GM19324 (cell line): ENCODE results near the gene SCGB1A1.

ENCODE experiments used
- ATAC-seq: cut with Tn5 transposase; IDR thresholded peaks from one replicate; pipeline ENCODE4 v1.9.1; 2021; ENCODE audit warnings: mild to moderate bottlenecking, moderate library complexity; ENCODE audit not compliant: unreplicated experiment, low FRiP score

Gene SCGB1A1

DNA sequence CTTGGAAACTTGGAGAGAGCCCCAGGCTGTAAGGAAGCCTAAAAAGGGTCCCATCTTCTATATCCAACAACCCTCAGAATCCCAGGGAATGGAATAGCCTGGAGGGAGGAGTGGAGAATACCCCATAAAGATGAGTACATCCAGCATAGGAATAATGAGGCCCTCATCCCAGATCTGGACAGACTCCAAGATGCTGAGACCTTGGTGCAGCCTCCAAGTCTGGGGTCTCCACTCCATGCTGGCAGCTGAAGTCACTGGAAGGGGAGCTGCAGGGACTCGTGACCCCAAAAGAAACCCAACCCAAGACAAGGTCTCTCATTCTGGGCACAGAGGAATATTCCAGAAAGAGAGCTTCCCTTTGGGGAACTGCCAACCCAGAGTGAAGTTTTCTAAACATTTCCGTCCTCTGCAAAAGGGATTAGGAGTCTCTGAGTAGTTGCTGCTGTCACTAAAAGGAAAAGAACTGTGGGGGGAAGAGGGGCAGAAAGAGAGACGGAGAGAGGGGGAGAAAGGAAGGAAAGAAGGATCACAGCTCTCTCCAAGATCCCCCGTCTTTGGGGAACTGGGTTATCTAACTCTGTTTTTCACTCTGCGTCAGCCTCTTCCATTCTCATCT is 589 bp downstream of the SCGB1A1 start:
- ATAC-seq: no peak

DNA sequence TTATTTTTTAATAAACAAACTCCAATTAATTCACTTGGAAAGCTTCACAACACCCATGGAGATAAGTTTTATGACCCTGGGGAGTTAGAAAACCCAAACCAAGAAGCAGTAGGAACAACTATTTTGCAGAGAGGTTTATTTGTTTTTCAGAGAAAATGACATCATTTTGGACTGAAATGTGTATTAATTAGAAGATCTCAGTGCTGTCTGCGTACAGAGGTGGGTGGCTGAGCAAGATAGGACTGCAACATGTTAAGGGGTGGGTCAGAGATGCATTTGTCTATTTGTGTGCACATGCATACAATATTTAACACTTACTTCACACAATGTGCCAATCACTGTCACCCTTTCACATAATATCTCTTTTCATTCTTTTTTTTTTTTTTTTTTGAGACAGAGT is 1.1 kb downstream of the SCGB1A1 start:
- no peak for ATAC-seq

DNA sequence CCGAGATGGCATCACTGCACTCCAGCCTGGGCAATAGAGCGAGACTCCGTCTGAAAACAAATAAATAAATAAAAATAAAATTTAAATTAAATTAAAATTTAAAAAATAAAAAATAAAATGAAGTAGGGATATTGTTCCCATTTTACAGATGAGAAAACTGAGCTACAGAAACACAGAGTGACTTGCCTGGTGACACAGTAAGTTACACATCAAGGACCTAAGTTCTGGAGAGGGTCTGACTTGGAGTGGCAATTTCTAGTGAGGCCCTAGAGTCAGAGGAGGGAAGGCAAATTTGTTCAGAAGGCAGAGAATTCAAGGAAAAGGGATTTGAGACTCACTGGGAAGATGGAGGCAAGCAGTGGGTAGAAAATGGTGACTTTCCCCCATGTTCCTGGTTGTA is 2.0 kb downstream of the SCGB1A1 start:
- ATAC-seq: no peak

GRCh38 chr11:62421996-62422395 is 3.2 kb downstream of the SCGB1A1 start:
- no peak for ATAC-seq

DNA sequence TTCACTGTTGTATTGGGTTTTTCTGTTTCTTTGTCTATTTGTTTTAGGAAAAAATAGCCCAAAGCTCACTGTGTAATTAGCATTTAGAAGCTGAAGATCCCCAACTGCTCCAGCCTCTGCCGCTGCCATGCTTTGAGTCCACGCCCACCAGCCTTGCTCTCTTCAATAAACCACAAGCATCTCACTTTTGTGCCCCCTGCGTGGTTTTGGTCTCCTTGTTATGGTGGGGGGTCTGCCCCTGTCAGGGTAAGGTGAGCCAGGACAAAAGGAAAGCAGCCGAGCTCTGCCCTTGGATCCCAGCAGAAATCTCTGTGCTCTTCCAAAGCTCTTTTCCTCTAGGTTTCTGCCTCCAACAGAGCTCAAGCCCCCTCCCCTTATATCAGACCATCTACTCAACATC is 4.2 kb downstream of the SCGB1A1 start:
- no peak for ATAC-seq

- no peak for ATAC-seq
These were observed 8.9 kb downstream of the SCGB1A1 start for GRCh38 chr11:62427630-62428233.

DNA sequence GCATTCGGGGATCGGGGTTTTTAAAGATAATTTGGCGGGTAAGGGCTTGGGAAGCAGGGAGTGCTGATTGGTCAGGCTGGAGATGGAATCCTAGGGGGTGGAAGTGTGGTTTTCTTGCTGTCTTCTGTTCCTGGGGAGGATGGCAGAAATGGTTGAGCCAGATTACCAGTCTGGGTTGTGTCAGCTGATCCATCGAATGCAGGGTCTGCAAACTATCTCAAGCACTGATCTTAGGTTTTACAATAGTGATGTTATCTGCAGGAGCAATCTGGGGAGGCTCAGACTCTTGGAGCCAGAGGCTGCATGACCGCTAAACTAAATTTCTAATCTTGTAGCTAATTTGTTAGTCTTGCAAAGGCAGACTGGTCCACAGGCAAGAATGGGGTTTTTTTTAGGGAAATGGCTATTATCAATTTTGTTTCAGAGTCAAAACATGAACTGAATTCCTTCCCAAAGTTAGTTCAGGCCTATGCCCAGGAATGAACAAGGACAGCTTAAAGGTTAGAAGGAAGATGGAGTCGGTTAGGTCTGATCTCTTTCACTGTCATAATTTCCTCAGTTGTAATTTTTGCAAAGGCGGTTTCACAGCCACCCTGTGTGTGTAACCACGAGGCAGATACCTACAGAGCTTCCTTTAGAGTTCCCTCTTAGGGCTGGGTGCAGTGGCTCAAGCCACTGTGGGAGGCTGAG is 10.2 kb downstream of the SCGB1A1 start:
- no peak for ATAC-seq

GRCh38 chr11:62430425-62430824 is 11.6 kb downstream of the SCGB1A1 start:
- no peak for ATAC-seq

GRCh38 chr11:62431171-62431901 is 12.5 kb downstream of the SCGB1A1 start:
- ATAC-seq: no peak

- ATAC-seq: no peak
These were observed 13.9 kb downstream of the SCGB1A1 start for GRCh38 chr11:62432695-62433094.

- ATAC-seq: no peak
These were observed 14.5 kb downstream of the SCGB1A1 start for GRCh38 chr11:62433141-62433903.

- no peak for ATAC-seq
These were observed 15.1 kb downstream of the SCGB1A1 start for GRCh38 chr11:62433904-62434276.

GRCh38 chr11:62435846-62436660 is 17.2 kb downstream of the SCGB1A1 start:
- ATAC-seq: no peak

- ATAC-seq: no peak
These were observed 18.8 kb downstream of the SCGB1A1 start for GRCh38 chr11:62437616-62438015.

GRCh38 chr11:62438641-62439040 is 19.8 kb downstream of the SCGB1A1 start:
- no peak for ATAC-seq

DNA sequence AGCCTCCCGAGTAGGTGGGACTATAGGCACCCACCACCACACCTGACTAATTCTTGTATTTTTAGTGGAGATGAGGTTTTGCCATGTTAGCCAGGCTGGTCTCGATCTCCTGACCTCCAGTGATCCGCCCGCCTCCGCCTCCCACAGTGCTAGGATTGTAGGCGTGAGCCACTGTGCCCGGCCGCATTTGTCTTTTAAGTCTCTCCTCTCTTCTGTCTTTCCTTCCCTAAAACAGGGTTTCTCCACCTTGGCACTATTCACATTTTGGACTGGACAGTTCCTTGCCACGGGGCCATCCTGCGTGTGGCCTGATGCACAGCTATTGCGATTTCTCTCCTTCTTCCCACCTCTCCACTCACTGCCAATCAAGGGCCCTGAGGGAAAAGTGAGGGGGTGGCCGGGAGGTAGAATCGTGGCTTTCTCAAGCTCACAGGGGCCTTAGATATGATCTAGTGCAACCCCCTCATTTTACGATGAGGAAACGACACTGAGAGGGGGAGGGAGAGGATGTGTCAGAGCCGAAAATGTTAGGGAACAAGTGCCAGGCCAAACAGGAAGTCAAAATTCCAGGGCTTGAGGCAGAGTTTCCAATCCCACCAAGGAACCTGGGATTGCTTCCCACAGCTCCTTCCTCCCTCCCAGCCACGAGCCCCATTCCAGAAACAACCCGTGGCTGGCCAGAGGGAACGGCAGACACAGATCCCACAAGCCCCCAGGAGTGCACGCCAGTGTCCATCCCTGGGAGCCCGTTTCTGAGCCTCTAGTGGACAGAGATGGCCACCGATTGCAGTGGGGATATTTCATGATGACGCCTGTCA is 21.2 kb downstream of the SCGB1A1 start:
- no peak for ATAC-seq

DNA sequence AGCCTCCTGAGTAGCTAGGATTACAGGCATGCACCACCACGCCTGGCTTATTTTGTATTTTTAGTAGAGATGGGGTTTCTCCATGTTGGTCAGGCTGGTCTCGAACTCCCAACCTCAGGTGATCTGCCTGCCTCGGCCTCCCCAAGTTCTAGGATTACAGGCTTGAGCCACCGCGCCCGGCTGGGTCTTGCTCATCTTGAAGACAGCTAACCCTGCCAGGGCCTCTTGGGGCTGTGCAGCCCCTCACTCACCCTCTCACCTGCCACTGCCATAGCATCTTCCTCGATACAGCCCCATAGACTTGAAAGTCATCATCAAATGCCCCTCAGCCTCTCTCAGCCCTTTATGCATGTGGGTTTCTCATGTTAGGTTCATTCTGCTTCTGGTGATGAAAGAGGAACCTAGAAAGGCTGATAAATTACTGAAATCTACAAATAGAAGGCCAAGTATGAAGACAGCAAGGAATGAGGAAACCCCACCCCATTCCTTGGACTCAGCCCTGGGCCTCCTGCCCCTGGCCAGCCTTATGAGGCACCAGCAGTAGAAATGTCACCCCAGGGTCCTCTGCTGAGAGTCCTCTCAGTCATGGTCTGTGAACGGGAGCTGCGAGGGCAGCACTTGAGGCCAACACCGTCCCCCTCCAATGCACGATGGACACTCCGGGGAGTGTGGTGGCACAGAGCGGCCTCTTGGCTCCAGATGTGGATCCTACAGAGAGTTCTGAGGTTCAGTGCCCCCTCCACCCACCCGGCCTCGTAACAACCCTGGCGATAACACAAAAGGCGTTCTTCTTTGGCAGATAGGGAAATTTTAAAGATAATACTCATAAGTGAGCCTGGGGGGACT is 24.8 kb downstream of the SCGB1A1 start:
- no peak for ATAC-seq

GRCh38 chr11:62444236-62444833 is 25.5 kb downstream of the SCGB1A1 start:
- no peak for ATAC-seq
